ENCODE measurements around the gene MOGAT1. TPM values are rescaled to one million over a fixed set of nuclear protein-coding genes. Genes with fewer than 3 reads are reported as not detected.

Gene MOGAT1
- polyA plus RNA-seq, 2 of the 4 experiments (the other 2 are of a cell fraction): not detected

- 76% methylated on average over 3 of the region's 3 CpGs for WGBS (ENCODE audit: missing lambda C conversion rate)
- CTCF ChIA-PET: interaction anchor here (0.6 to 8.0 kb wide), 8 partner anchors 10 to 235 kb away, joined by 3 to 71 read pairs (median 4); no protein-coding TSS in a partner anchor
- Histone ChIP-seq H3K27ac (no peak overlapping the region), H3K4me1 (peaks cover 11% of the 10 kb centered on the region; the same call in 2 of the 3 replicates), H3K9me3 (no peaks in the 10 kb centered on the region), H3K4me2 (no peak overlapping the region), H3K4me3 (no peak overlapping the region)
- no peak for TF ChIP-seq HEYL (CRISPR knock-in tag; IDR thresholded peaks at IDR 0.05)
- TF ChIP-seq, protein P1, sequence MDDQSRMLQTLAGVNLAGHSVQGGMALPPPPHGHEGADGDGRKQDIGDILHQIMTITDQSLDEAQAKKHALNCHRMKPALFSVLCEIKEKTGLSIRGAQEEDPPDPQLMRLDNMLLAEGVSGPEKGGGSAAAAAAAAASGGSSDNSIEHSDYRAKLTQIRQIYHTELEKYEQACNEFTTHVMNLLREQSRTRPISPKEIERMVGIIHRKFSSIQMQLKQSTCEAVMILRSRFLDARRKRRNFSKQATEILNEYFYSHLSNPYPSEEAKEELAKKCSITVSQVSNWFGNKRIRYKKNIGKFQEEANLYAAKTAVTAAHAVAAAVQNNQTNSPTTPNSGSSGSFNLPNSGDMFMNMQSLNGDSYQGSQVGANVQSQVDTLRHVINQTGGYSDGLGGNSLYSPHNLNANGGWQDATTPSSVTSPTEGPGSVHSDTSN (IDR thresholded peaks at IDR 0.05): no peak
- no peak for TF ChIP-seq RFX5 (IDR thresholded peaks at IDR 0.05)
- TF ChIP-seq CHD2 (IDR thresholded peaks at IDR 0.05; ENCODE audit: low read length, partially characterized antibody): no peak
- no peak for TF ChIP-seq ZSCAN20 (CRISPR knock-in tag; IDR thresholded peaks at IDR 0.05)
- TF ChIP-seq USF2 (IDR thresholded peaks at IDR 0.05): no peak
- no peak for TF ChIP-seq NR3C1 (IDR thresholded peaks at IDR 0.05)
- TF ChIP-seq NFE2L2 (conservative IDR thresholded peaks at IDR 0.05; ENCODE audit: low read length): no peak
- TF ChIP-seq FOSB (CRISPR knock-in tag; IDR thresholded peaks at IDR 0.05): no peak
- TF ChIP-seq MAZ (IDR thresholded peaks at IDR 0.05; ENCODE audit: borderline replicate concordance, low read depth, low read length): no peak
- TF ChIP-seq PHF8 (IDR thresholded peaks at IDR 0.05; ENCODE audit: borderline replicate concordance, low read depth): no peak
- TF ChIP-seq CBX8 (IDR thresholded peaks at IDR 0.05): no peak
- TF ChIP-seq BHLHE40 (IDR thresholded peaks at IDR 0.05; ENCODE audit: low read depth, low read length): no peak
- no peak for TF ChIP-seq FOSL2 (IDR thresholded peaks at IDR 0.05)
- no peak for TF ChIP-seq FOSL2 (CRISPR knock-in tag; IDR thresholded peaks at IDR 0.05)
- DNase-seq (ENCODE audit: low read depth in 1 of 2, low spot score in 1 of 2): no peak
- no peak for FAIRE-seq
- ATAC-seq: no peak
- POLR2A ChIA-PET: no interaction called here
These were observed 32.4 kb downstream of the MOGAT1 start for GRCh38 chr2:222703886-222704285.

GRCh38 chr2:222706616-222707015 lies 35.2 kb downstream of the MOGAT1 start:
- Histone ChIP-seq H3K27ac (no peak overlapping the region; a peak in 1 of 6 replicates), H3K4me1 (peaks cover 15% of the 10 kb centered on the region; the same call in 2 of the 3 replicates), H3K4me3 (no peak overlapping the region), H3K9me3 (no peaks in the 10 kb centered on the region), H3K4me2 (no peak overlapping the region)
- POLR2A ChIA-PET: interaction anchor here (1.9 kb wide), 1 partner anchor 155 kb away, joined by 7 read pairs; no protein-coding TSS in a partner anchor
- FAIRE-seq (no peak), DNase-seq (ENCODE audit: low read depth in 1 of 2, low spot score in 1 of 2) (no peak), ATAC-seq (no peak)
- WGBS (ENCODE audit: missing lambda C conversion rate): 90% methylated on average over 3 of the region's 3 CpGs
- TF ChIP-seq, protein P2, sequence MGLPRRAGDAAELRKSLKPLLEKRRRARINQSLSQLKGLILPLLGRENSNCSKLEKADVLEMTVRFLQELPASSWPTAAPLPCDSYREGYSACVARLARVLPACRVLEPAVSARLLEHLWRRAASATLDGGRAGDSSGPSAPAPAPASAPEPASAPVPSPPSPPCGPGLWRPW (IDR thresholded peaks at IDR 0.05): no peak
- no peak for TF ChIP-seq POLR2A (IDR thresholded peaks at IDR 0.05; ENCODE audit: low read length)
- no peak for TF ChIP-seq BCL3 (IDR thresholded peaks at IDR 0.05)
- no peak for TF ChIP-seq HEYL (CRISPR knock-in tag; IDR thresholded peaks at IDR 0.05)
- no peak for TF ChIP-seq RNF2 (IDR thresholded peaks at IDR 0.05; ENCODE audit: borderline replicate concordance, low read depth)
- TF ChIP-seq KDM5A (IDR thresholded peaks at IDR 0.05): no peak
- TF ChIP-seq USF2 (IDR thresholded peaks at IDR 0.05): no peak
- TF ChIP-seq FOSB (CRISPR knock-in tag; IDR thresholded peaks at IDR 0.05): no peak
- no peak for TF ChIP-seq HOXB13 (CRISPR knock-in tag; IDR thresholded peaks at IDR 0.05; ENCODE audit: low read depth)
- TF ChIP-seq TP53 (CRISPR knock-in tag; IDR thresholded peaks at IDR 0.05): no peak
- TF ChIP-seq POLR2AphosphoS2 (conservative IDR thresholded peaks at IDR 0.05; ENCODE audit: low read length): no peak
- no peak for TF ChIP-seq ZNF302 (CRISPR knock-in tag; IDR thresholded peaks at IDR 0.05)
- TF ChIP-seq, protein P3, sequence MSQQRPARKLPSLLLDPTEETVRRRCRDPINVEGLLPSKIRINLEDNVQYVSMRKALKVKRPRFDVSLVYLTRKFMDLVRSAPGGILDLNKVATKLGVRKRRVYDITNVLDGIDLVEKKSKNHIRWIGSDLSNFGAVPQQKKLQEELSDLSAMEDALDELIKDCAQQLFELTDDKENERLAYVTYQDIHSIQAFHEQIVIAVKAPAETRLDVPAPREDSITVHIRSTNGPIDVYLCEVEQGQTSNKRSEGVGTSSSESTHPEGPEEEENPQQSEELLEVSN (IDR thresholded peaks at IDR 0.05; ENCODE audit: borderline replicate concordance, low read depth): no peak
- no peak for TF ChIP-seq NPAS2 (CRISPR knock-in tag; IDR thresholded peaks at IDR 0.05; ENCODE audit: borderline replicate concordance)
- TF ChIP-seq BHLHE40 (IDR thresholded peaks at IDR 0.05; ENCODE audit: low read depth, low read length): no peak
- CTCF ChIA-PET: interaction anchor here (0.9 to 8.0 kb wide), 8 partner anchors 16 to 233 kb away, joined by 3 to 71 read pairs (median 36); partner anchors contain the start of gene ACSL3
